B cell (primary cell): ENCODE measurements around the gene CENPO. TPM values are rescaled to one million over a fixed set of nuclear protein-coding genes. Genes with fewer than 3 reads are reported as not detected.

Experiments
- ATAC-seq: fragments of 200-7000 bp; cut with Tn5 transposase; one replicate; pipeline ENCODE4 v1.10.0; 2021; ENCODE audit warnings: low read depth, mild to moderate bottlenecking, moderate number of reproducible peaks, moderate library complexity
- CTCF ChIA-PET: fragments of 350-600 bp; sonication (Branson Sonifier 250); formaldehyde crosslinking; loops from one replicate; lab custom pipeline; 2021; ENCODE audit warnings: antibody characterized with exemption, inconsistent platforms; lab: Charles Lee
- POLR2A ChIA-PET: fragments of 350-600 bp; sonication (Branson Sonifier 250); formaldehyde crosslinking; loops from one replicate; lab custom pipeline; 2021; ENCODE audit warnings: antibody characterized with exemption; lab: Charles Lee
- DNase-seq: peaks from one replicate; pipeline ENCODE4 v3.0.0; 2013
- H2AFZ ChIP-seq: 2 replicates; pipeline ENCODE4 v1.6.1; 2012; ENCODE audit warnings: mild to moderate bottlenecking, low read depth, low read length; ENCODE audit not compliant: insufficient read depth, poor library complexity, severe bottlenecking
- H3K27ac ChIP-seq, 2 donors: 1 replicate in 1 of 2; 2 replicates in 1 of 2; pipeline ENCODE4 v1.5.1; 2012 to 2013; ENCODE audit warnings: low read length in 2 of 2, mild to moderate bottlenecking in 2 of 2, moderate library complexity in 1 of 2
- H3K27me3 ChIP-seq, 4 experiments: fragments of 200-600 bp in 1 of 4; sonication (generic) in 1 of 4; replicated peaks in 1 of 4; 1 replicate in 2 of 4; 2 replicates in 2 of 4; pipeline versions ENCODE4 v1.6.1 to v1.7.0; 2013 to 2016; ENCODE audit warnings: low read length in 3 of 4, mild to moderate bottlenecking in 2 of 4, mixed read lengths in 1 of 4, moderate library complexity in 1 of 4; ENCODE audit not compliant: insufficient read depth in 4 of 4, control insufficient read depth in 3 of 4; ENCODE audit errors: control extremely low read depth in 1 of 4
- H3K36me3 ChIP-seq, 2 experiments: replicated peaks in 1 of 2; 1 replicate in 1 of 2; 2 replicates in 1 of 2; pipeline versions ENCODE4 v1.6.1 to v1.7.1; 2013; ENCODE audit warnings: low read length in 1 of 2; ENCODE audit not compliant: insufficient read depth in 2 of 2, control insufficient read depth in 1 of 2; ENCODE audit errors: control extremely low read depth in 1 of 2, extremely low read depth in 1 of 2
- H3K4me1 ChIP-seq, 2 donors: fragments of 200-600 bp in 1 of 2; sonication (generic) in 1 of 2; 1 replicate in 1 of 2; 2 replicates in 1 of 2; pipeline versions ENCODE4 v1.5.1 to v1.6.1; 2013 to 2017; ENCODE audit warnings: low read length in 2 of 2; ENCODE audit not compliant: control insufficient read depth in 2 of 2, insufficient read depth in 2 of 2
- H3K4me2 ChIP-seq: replicated peaks from 2 replicates; pipeline ENCODE3; 2012; ENCODE audit warnings: mild to moderate bottlenecking, low read depth, low read length; ENCODE audit not compliant: poor library complexity, severe bottlenecking
- H3K4me3 ChIP-seq, 5 experiments: fragments of 200-600 bp in 1 of 5; sonication (generic) in 1 of 5; 1 replicate in 3 of 5; 2 replicates in 2 of 5; pipeline versions ENCODE4 v1.5.1 to v1.7.0; 2011 to 2016; ENCODE audit warnings: low read length in 4 of 5, mild to moderate bottlenecking in 4 of 5, low read depth in 2 of 5, control low read depth in 1 of 5, moderate library complexity in 1 of 5; ENCODE audit not compliant: insufficient read depth in 1 of 5; ENCODE audit errors: control extremely low read depth in 1 of 5, extremely low read depth in 1 of 5
- H3K79me2 ChIP-seq: fragments of 200-600 bp; sonication (generic); one replicate; pipeline ENCODE4 v1.6.0; 2016; ENCODE audit warnings: low read length; ENCODE audit not compliant: control insufficient read depth, insufficient read depth
- H3K9ac ChIP-seq: fragments of 200-600 bp; sonication (generic); 2 replicates; pipeline ENCODE4 v1.6.1; 2017; ENCODE audit warnings: mild to moderate bottlenecking, low read length, moderate library complexity
- H3K9me3 ChIP-seq, 3 donors: one replicate each; pipeline versions ENCODE4 v1.6.1 to v1.7.1; 2013; ENCODE audit warnings: low read length in 2 of 3; ENCODE audit not compliant: control insufficient read depth in 2 of 3, insufficient read depth in 1 of 3; ENCODE audit errors: control extremely low read depth in 1 of 3
- H4K20me1 ChIP-seq: 2 replicates; pipeline ENCODE4 v1.6.0; 2012; ENCODE audit warnings: mild to moderate bottlenecking, low read length; ENCODE audit not compliant: insufficient read depth, control insufficient read depth, poor library complexity, severe bottlenecking
- H3K27ac Mint-ChIP-seq: one replicate; pipeline ENCODE4 v1.8.0; 2021; ENCODE audit warnings: mixed read lengths
- H3K27me3 Mint-ChIP-seq: one replicate; pipeline ENCODE4 v1.8.0; 2021; ENCODE audit warnings: mixed read lengths
- H3K4me1 Mint-ChIP-seq: one replicate; pipeline ENCODE4 v1.8.0; 2021; ENCODE audit warnings: mixed read lengths
- H3K4me3 Mint-ChIP-seq: one replicate; pipeline ENCODE4 v1.8.0; 2021; ENCODE audit warnings: mixed read lengths
- H3K9me3 Mint-ChIP-seq: one replicate; pipeline ENCODE4 v1.8.0; 2022; ENCODE audit warnings: mixed read lengths; ENCODE audit not compliant: insufficient read depth
- CTCF ChIP-seq: fragments of 200-600 bp; IDR thresholded peaks from one replicate; pipeline ENCODE4 v1.8.0; 2022; ENCODE audit warnings: antibody characterized with exemption, mild to moderate bottlenecking
- EZH2 ChIP-seq: IDR thresholded peaks from 2 replicates; pipeline ENCODE4 v1.6.1; 2012; ENCODE audit warnings: borderline replicate concordance, low read depth, mild to moderate bottlenecking, moderate library complexity, low read length; ENCODE audit not compliant: insufficient read depth, poor library complexity, severe bottlenecking
- WGBS: methylation state at CpG from one replicate; pipeline ENCODE4 v1.1.5; 2013; ENCODE audit warnings: missing lambda C conversion rate; ENCODE audit not compliant: insufficient coverage; 5-methylcytosine and 5-hydroxymethylcytosine counted together
- intact Hi-C: fragments of 100-400 bp; cut with micrococcal nuclease; formaldehyde crosslinking; loops from one replicate; pipeline ENCODE4 v1.10.0; 2022
- polyA plus RNA-seq: library from polyadenylated mRNA; depleted of rRNA; stranded (reverse); fragments of >200 nt; gene quantifications from 2 replicates; pipeline ENCODE4 v1.2.3, GENCODE V29; 2012
- total RNA-seq, 2 donors: library from RNA; stranded (reverse); fragments of 120-200 nt in 1 of 2; gene quantifications; 1 replicate in 1 of 2; 2 replicates in 1 of 2; pipeline versions ENCODE4 v1.2.3 to v1.2.4, GENCODE V29; 2013 to 2022

Gene CENPO
- total and polyA plus RNA-seq, 2 donors (not counting 1 experiment from before 2014, with no cell fraction given): 4.5 to 10.4 TPM

- CTCF ChIA-PET: interaction anchor here (0.6 kb wide), 1 partner anchor 444 kb away, joined by 3 read pairs; no protein-coding TSS in a partner anchor
- H3K27ac ChIP-seq: no peak overlapping the region
- TF ChIP-seq EZH2 (no peak), CTCF (no peak)
Observed at GRCh38 chr2:24842081-24843050, 49.1 kb downstream of the CENPO start.

GRCh38 chr2:24843330-24843860, 50.2 kb downstream of the CENPO start:
- no peaks in the 10 kb centered on the region for H3K4me1 Mint-ChIP-seq
- Histone ChIP-seq H3K9me3 (peaks cover 0 to 19% (median under 1%) of the 10 kb centered on the region in 3 donors), H3K9ac (no peak overlapping the region), H3K27ac (no peak overlapping the region), H3K36me3 (peaks cover 0 to 10% of the 10 kb centered on the region in 2 experiments), H3K4me2 (no peak overlapping the region), H3K4me3 (no peak overlapping the region), H3K27me3 (no peaks in the 10 kb centered on the region), H4K20me1 (no peaks in the 10 kb centered on the region), H2AFZ (no peak overlapping the region), H3K4me1 (no peaks in the 10 kb centered on the region), H3K79me2 (no peaks in the 10 kb centered on the region)
- no peaks in the 10 kb centered on the region for H3K27me3 Mint-ChIP-seq
- 98% methylated on average over 12 of the region's 12 CpGs for WGBS
- intact Hi-C loops: no loop called here
- ChIA-PET CTCF (no interaction called here), POLR2A (no interaction called here)
- H3K27ac Mint-ChIP-seq: no peak overlapping the region
- H3K4me3 Mint-ChIP-seq: no peak overlapping the region
- peaks cover 3% of the 10 kb centered on the region for H3K9me3 Mint-ChIP-seq
- ATAC-seq (no peak), DNase-seq (no peak)
- TF ChIP-seq CTCF (no peak), EZH2 (no peak)

More at GRCh38 chr2:24842081-24843050, 49.1 kb downstream of the CENPO start:
- Histone ChIP-seq H3K79me2 (no peaks in the 10 kb centered on the region), H3K4me3 (no peak overlapping the region), H3K27me3 (no peaks in the 10 kb centered on the region), H4K20me1 (no peaks in the 10 kb centered on the region), H3K9ac (no peak overlapping the region), H3K36me3 (peaks cover 0 to 14% of the 10 kb centered on the region in 2 experiments), H3K4me1 (no peaks in the 10 kb centered on the region), H2AFZ (no peak overlapping the region), H3K9me3 (peaks cover 0 to 10% (median 0%) of the 10 kb centered on the region in 3 donors), H3K4me2 (no peak overlapping the region)
- Mint-ChIP-seq H3K4me1 (no peaks in the 10 kb centered on the region), H3K27ac (no peak overlapping the region), H3K4me3 (no peak overlapping the region), H3K9me3 (no peaks in the 10 kb centered on the region), H3K27me3 (no peaks in the 10 kb centered on the region)
- WGBS: 98% methylated on average over 39 of the region's 39 CpGs
- ATAC-seq (no peak), DNase-seq (no peak)
- POLR2A ChIA-PET: no interaction called here
- intact Hi-C loops: no loop called here
